HAP-1 (cell line): ENCODE measurements around the gene RALGPS1.
A peak's percentile ranks its signal among the peaks of the same experiment; 100 is the strongest.

ENCODE experiments used
- DNase-seq, 2 experiments: peaks; one replicate each; pipeline ENCODE4 v3.0.0-alpha.2; 2016 to 2020; ENCODE audit warnings: low spot score in 2 of 2
- H3K27me3 ChIP-seq: fragments of 250-450 bp; sonication (Bioruptor Pico); 2 replicates; pipeline ENCODE4 v1.5.1; 2020; ENCODE audit warnings: low read depth, mild to moderate bottlenecking, moderate library complexity
- H3K36me3 ChIP-seq: fragments of 250-450 bp; sonication (Bioruptor Pico); replicated peaks from 2 replicates; pipeline ENCODE4 v1.5.1; 2020; ENCODE audit warnings: mild to moderate bottlenecking
- H3K4me1 ChIP-seq: fragments of 250-450 bp; sonication (Bioruptor Pico); 2 replicates; pipeline ENCODE4 v1.5.1; 2020; ENCODE audit warnings: mild to moderate bottlenecking
- H3K4me3 ChIP-seq: fragments of 250-450 bp; sonication (Bioruptor Pico); 2 replicates; pipeline ENCODE4 v1.5.1; 2020; ENCODE audit warnings: mild to moderate bottlenecking, moderate library complexity
- H3K9me3 ChIP-seq: fragments of 250-450 bp; sonication (Bioruptor Pico); 2 replicates; pipeline ENCODE4 v1.5.1; 2020; ENCODE audit warnings: mild to moderate bottlenecking, moderate library complexity
- in situ Hi-C: fragments of 300-500 bp; cut with MboI; formaldehyde crosslinking; loops from 3 replicates; pipeline ENCODE4 v1.14.3; 2020; ENCODE audit warnings: low sequenced_read_pairs, inconsistent platforms, mixed read lengths

RALGPS1 gene

GRCh38 chr9:126885131-126885641 lies 29.4 kb upstream of the RALGPS1 start:
- Histone ChIP-seq H3K9me3 (no peaks in the 10 kb centered on the region), H3K36me3 (peaks cover 17% of the 10 kb centered on the region), H3K4me3 (no peak overlapping the region), H3K27me3 (no peaks in the 10 kb centered on the region), H3K4me1 (peaks cover 9% of the 10 kb centered on the region)
- no peak for DNase-seq
- in situ Hi-C loops = no loop called here

GRCh38 chr9:126886034-126886822 lies 28.4 kb upstream of the RALGPS1 start:
- no peaks in the 10 kb centered on the region for H3K27me3 ChIP-seq
- H3K36me3 ChIP-seq = peaks cover 10% of the 10 kb centered on the region
- no peak overlapping the region for H3K4me3 ChIP-seq
- in situ Hi-C loops = no loop called here
- no peak for DNase-seq
- H3K4me1 ChIP-seq = peaks cover 9% of the 10 kb centered on the region
- H3K9me3 ChIP-seq = no peaks in the 10 kb centered on the region

GRCh38 chr9:126886897-126887296 lies 27.7 kb upstream of the RALGPS1 start:
- H3K36me3 ChIP-seq = peaks cover 7% of the 10 kb centered on the region
- H3K27me3 ChIP-seq = no peaks in the 10 kb centered on the region
- no peak for DNase-seq
- in situ Hi-C loops = no loop called here
- H3K4me1 ChIP-seq = peaks cover 9% of the 10 kb centered on the region
- no peak overlapping the region for H3K4me3 ChIP-seq
- H3K9me3 ChIP-seq = no peaks in the 10 kb centered on the region

- Histone ChIP-seq H3K4me1 (no peaks in the 10 kb centered on the region), H3K36me3 (no peaks in the 10 kb centered on the region), H3K4me3 (no peak overlapping the region), H3K27me3 (no peaks in the 10 kb centered on the region), H3K9me3 (no peaks in the 10 kb centered on the region)
- in situ Hi-C loops = no loop called here
- no peak for DNase-seq
Measured at GRCh38 chr9:126891676-126892075, 22.9 kb upstream of the RALGPS1 start.

GRCh38 chr9:126893079-126893478 lies 21.5 kb upstream of the RALGPS1 start:
- Histone ChIP-seq H3K27me3 (no peaks in the 10 kb centered on the region), H3K4me1 (no peaks in the 10 kb centered on the region), H3K9me3 (no peaks in the 10 kb centered on the region), H3K36me3 (no peaks in the 10 kb centered on the region), H3K4me3 (no peak overlapping the region)
- in situ Hi-C loops = no loop called here
- peak in 1 of 2 experiments; percentile 8 for DNase-seq

GRCh38 chr9:126894052-126894603 lies 20.5 kb upstream of the RALGPS1 start:
- Histone ChIP-seq H3K4me3 (no peak overlapping the region), H3K9me3 (no peaks in the 10 kb centered on the region), H3K36me3 (no peaks in the 10 kb centered on the region), H3K27me3 (no peaks in the 10 kb centered on the region), H3K4me1 (no peaks in the 10 kb centered on the region)
- no peak for DNase-seq
- in situ Hi-C loops = no loop called here

GRCh38 chr9:126902210-126902609 lies 12.4 kb upstream of the RALGPS1 start:
- in situ Hi-C loops = no loop called here
- no peak for DNase-seq
- no peaks in the 10 kb centered on the region for H3K36me3 ChIP-seq
- H3K4me1 ChIP-seq = no peaks in the 10 kb centered on the region
- H3K27me3 ChIP-seq = no peaks in the 10 kb centered on the region
- no peaks in the 10 kb centered on the region for H3K9me3 ChIP-seq
- H3K4me3 ChIP-seq = no peak overlapping the region

- DNase-seq = no peak
- H3K4me3 ChIP-seq = no peak overlapping the region
- H3K36me3 ChIP-seq = no peaks in the 10 kb centered on the region
- H3K27me3 ChIP-seq = no peaks in the 10 kb centered on the region
- H3K9me3 ChIP-seq = no peaks in the 10 kb centered on the region
- in situ Hi-C loops = no loop called here
- no peaks in the 10 kb centered on the region for H3K4me1 ChIP-seq
Measured at GRCh38 chr9:126904586-126904985, 10.0 kb upstream of the RALGPS1 start.

- no peaks in the 10 kb centered on the region for H3K27me3 ChIP-seq
- H3K4me3 ChIP-seq = no peak overlapping the region
- no peaks in the 10 kb centered on the region for H3K4me1 ChIP-seq
- DNase-seq = no peak
- H3K36me3 ChIP-seq = no peaks in the 10 kb centered on the region
- no peaks in the 10 kb centered on the region for H3K9me3 ChIP-seq
- in situ Hi-C loops = no loop called here
Measured at GRCh38 chr9:126906091-126906490, 8.5 kb upstream of the RALGPS1 start.

- H3K36me3 ChIP-seq = no peaks in the 10 kb centered on the region
- no peak for DNase-seq
- in situ Hi-C loops = no loop called here
- no peaks in the 10 kb centered on the region for H3K9me3 ChIP-seq
- no peak overlapping the region for H3K4me3 ChIP-seq
- no peaks in the 10 kb centered on the region for H3K4me1 ChIP-seq
- peaks cover 3% of the 10 kb centered on the region; the same call in 1 of the 2 replicates for H3K27me3 ChIP-seq
Measured at GRCh38 chr9:126907058-126907457, 7.5 kb upstream of the RALGPS1 start.

GRCh38 chr9:126915281-126915816 lies 767 bp downstream of the RALGPS1 start:
- H3K9me3 ChIP-seq = no peaks in the 10 kb centered on the region
- H3K4me1 ChIP-seq = no peaks in the 10 kb centered on the region
- DNase-seq = peak in 1 of 2 experiments; percentile 52
- no peaks in the 10 kb centered on the region for H3K36me3 ChIP-seq
- peaks cover 4% of the 10 kb centered on the region; the same call in 1 of the 2 replicates for H3K27me3 ChIP-seq
- in situ Hi-C loops = no loop called here
- H3K4me3 ChIP-seq = peak overlapping the region; percentile 11; the same call in 1 of the 2 replicates

- no peaks in the 10 kb centered on the region for H3K9me3 ChIP-seq
- no peaks in the 10 kb centered on the region for H3K4me1 ChIP-seq
- peaks cover 4% of the 10 kb centered on the region; the same call in 1 of the 2 replicates for H3K27me3 ChIP-seq
- 0 out of 2 replicates have a peak overlapping the region, but pooled peaks have one; percentile 11 for H3K4me3 ChIP-seq
- H3K36me3 ChIP-seq = no peaks in the 10 kb centered on the region
- in situ Hi-C loops = no loop called here
- no peak for DNase-seq
Measured at GRCh38 chr9:126915846-126916543, 1.4 kb downstream of the RALGPS1 start.

GRCh38 chr9:126916909-126917308 lies 2.3 kb downstream of the RALGPS1 start:
- Histone ChIP-seq H3K4me1 (no peaks in the 10 kb centered on the region), H3K36me3 (no peaks in the 10 kb centered on the region)
- DNase-seq = peak; percentile 6 to 22

More at GRCh38 chr9:126916909-126917308, 2.3 kb downstream of the RALGPS1 start:
- in situ Hi-C loops = no loop called here
- Histone ChIP-seq H3K27me3 (peaks cover 3% of the 10 kb centered on the region; the same call in 1 of the 2 replicates), H3K4me3 (no peak overlapping the region), H3K9me3 (no peaks in the 10 kb centered on the region)
